Activated T-helper 2 cell treated with anti-CD3 and anti-CD28 coated beads, Interferon-gamma antibody, Interleukin-2, Interleukin-4, amounts not matched to agents 10 μg/mL and 5 μg/mL and 100 μg/mL, durations not matched to agents 14 hours and 24 hours and 36 hours (primary cell): ENCODE measurements around the gene CD33. TPM values are rescaled to one million over a fixed set of nuclear protein-coding genes. Genes with fewer than 3 reads are reported as not detected.

ENCODE experiments used
- DNase-seq: peaks from one replicate; pipeline ENCODE4 v3.0.0; 2021; ENCODE audit warnings: low spot score
- H3K27ac Mint-ChIP-seq: one replicate; pipeline ENCODE4 v1.8.0; 2021; ENCODE audit warnings: mixed read lengths
- H3K27me3 Mint-ChIP-seq: one replicate; pipeline ENCODE4 v1.8.0; 2021; ENCODE audit warnings: low read depth, mixed read lengths
- H3K36me3 Mint-ChIP-seq: one replicate; pipeline ENCODE4 v1.8.0; 2021; ENCODE audit warnings: low read depth, mixed read lengths
- H3K4me1 Mint-ChIP-seq: one replicate; pipeline ENCODE4 v1.8.0; 2021; ENCODE audit warnings: low read depth, mixed read lengths
- H3K4me3 Mint-ChIP-seq: one replicate; pipeline ENCODE4 v1.8.0; 2021; ENCODE audit warnings: low read depth, mild to moderate bottlenecking, moderate library complexity, mixed read lengths
- H3K9me3 Mint-ChIP-seq: one replicate; pipeline ENCODE4 v1.8.0; 2021; ENCODE audit warnings: mixed read lengths
- intact Hi-C: fragments of 100-400 bp; cut with micrococcal nuclease; formaldehyde crosslinking; loops from one replicate; pipeline ENCODE4 v1.15.1; 2023
- total RNA-seq: library from RNA; stranded (reverse); gene quantifications from 2 replicates; pipeline ENCODE4 v1.2.3, GENCODE V29; 2022

The CD33 gene
- total RNA-seq, 1 donor from 2014 or later: 14.3 TPM

- H3K36me3 Mint-ChIP-seq: no peaks in the 10 kb centered on the region
- no peaks in the 10 kb centered on the region for H3K9me3 Mint-ChIP-seq
- no peak overlapping the region for H3K4me3 Mint-ChIP-seq
- H3K27ac Mint-ChIP-seq: no peak overlapping the region
- intact Hi-C loops: loop anchor here (1.0 kb wide), 3 partner anchors 7 to 36 kb away; no protein-coding TSS in a partner anchor
- H3K4me1 Mint-ChIP-seq: peaks cover 35% of the 10 kb centered on the region
- peaks cover 43% of the 10 kb centered on the region for H3K27me3 Mint-ChIP-seq
- no peak for DNase-seq
Observed at GRCh38 chr19:51219971-51220370, 4.9 kb upstream of the CD33 start.

DNA sequence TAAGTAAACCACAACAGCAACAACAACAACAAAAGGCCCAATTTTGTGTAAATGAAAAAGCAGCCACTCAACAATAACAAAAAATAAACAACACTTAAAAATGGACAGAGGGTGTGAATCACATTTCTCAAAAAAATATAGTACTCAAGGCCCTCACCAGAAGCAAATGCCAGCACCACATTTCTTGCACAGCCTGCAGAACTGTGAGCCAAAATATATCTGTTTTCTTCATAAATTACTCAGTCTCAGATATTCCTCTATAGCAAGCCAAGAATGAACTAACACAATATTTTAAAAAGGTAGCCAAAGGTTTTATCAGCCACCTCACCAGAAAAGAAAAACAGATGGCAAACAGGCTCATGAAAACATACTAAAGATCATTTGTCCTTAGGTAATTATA, 3.9 kb upstream of the CD33 start:
- peaks cover 43% of the 10 kb centered on the region for H3K27me3 Mint-ChIP-seq
- no peak overlapping the region for H3K27ac Mint-ChIP-seq
- peaks cover 45% of the 10 kb centered on the region for H3K4me1 Mint-ChIP-seq
- no peaks in the 10 kb centered on the region for H3K36me3 Mint-ChIP-seq
- intact Hi-C loops: no loop called here
- DNase-seq: no peak
- no peak overlapping the region for H3K4me3 Mint-ChIP-seq
- H3K9me3 Mint-ChIP-seq: no peaks in the 10 kb centered on the region

DNA sequence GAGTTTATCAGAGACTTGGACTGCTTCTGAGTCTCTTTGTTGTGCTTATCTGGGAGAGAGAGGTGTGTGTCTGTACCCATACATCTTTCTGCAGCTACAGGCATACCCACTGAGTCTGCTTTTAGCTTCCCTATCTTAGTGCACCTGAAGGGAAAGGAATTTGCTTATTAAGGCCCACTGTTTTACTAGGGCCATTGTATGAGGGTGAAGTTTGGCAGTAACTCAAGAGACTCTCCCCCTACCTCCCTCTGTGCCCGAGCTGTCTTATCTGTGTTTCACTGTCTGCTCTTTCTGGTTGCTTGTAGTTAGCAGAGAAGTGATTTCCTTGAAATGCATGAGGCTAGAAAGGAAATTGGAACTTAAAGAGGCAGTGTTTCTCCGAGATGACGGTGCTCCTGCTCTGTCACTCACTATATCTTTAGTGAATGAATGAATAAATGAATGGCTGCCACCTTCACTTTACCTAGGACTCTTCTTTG, 678 bp upstream of the CD33 start:
- intact Hi-C loops: no loop called here
- Mint-ChIP-seq H3K4me1 (peaks cover 65% of the 10 kb centered on the region), H3K4me3 (peak overlapping the region; percentile 76), H3K9me3 (no peaks in the 10 kb centered on the region), H3K27ac (peak overlapping the region; percentile 58), H3K36me3 (peaks cover 13% of the 10 kb centered on the region), H3K27me3 (peaks cover 34% of the 10 kb centered on the region)
- no peak for DNase-seq

DNA sequence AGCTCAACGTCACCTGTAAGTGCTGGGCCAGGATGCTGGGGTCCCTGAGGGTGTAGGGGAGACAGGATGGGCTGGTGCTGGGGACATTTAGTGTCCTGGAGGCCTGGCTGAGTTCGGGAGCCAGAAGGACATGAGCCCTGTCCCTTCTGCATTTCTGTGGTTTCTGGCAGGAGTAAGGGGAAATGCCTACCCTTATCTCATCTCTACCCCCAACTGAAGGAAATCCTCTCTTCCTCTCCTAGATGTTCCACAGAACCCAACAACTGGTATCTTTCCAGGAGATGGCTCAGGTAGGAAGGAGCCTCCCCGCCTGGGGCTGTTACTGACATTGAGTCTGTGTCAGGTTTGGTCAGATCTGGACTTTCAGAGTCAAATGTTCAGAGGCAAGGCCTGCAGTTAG, 1.2 kb downstream of the CD33 start:
- intact Hi-C loops: loop anchor here (2.0 kb wide), 1 partner anchor 19 kb away; no protein-coding TSS in a partner anchor
- Mint-ChIP-seq H3K27ac (peak overlapping the region; percentile 51), H3K4me1 (peaks cover 54% of the 10 kb centered on the region)

DNA sequence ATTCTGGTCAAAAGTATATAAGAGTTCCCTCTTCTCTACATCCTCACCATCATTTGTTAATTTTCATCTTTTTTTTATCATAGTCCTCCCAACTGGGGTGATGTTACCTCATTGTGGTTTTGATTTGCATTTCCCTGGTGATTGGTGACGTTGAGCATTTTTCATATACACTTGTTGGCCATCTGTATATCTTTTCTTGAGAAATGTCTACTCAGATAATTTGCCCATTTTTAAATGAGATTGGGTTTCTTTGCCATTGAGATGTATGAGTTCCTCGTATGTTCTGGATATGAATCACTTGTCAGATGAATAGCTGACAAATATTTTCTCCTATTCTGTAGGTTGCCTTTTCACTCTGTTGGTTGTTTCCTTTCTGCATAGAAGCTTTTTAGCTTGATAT, 2.4 kb downstream of the CD33 start:
- Mint-ChIP-seq H3K27ac (peak overlapping the region; percentile 50), H3K9me3 (no peaks in the 10 kb centered on the region), H3K4me1 (peaks cover 54% of the 10 kb centered on the region), H3K27me3 (peaks cover 43% of the 10 kb centered on the region), H3K4me3 (peak overlapping the region; percentile 61), H3K36me3 (peaks cover 31% of the 10 kb centered on the region)
- intact Hi-C loops: loop anchor here (1.0 to 2.0 kb wide), 3 partner anchors 8 to 29 kb away; no protein-coding TSS in a partner anchor
- no peak for DNase-seq

More for the DNA sequence above, 1.2 kb downstream of the CD33 start:
- no peaks in the 10 kb centered on the region for H3K9me3 Mint-ChIP-seq
- peak overlapping the region; percentile 76 for H3K4me3 Mint-ChIP-seq
- peaks cover 40% of the 10 kb centered on the region for H3K27me3 Mint-ChIP-seq
- no peak for DNase-seq
- H3K36me3 Mint-ChIP-seq: peaks cover 23% of the 10 kb centered on the region

DNA sequence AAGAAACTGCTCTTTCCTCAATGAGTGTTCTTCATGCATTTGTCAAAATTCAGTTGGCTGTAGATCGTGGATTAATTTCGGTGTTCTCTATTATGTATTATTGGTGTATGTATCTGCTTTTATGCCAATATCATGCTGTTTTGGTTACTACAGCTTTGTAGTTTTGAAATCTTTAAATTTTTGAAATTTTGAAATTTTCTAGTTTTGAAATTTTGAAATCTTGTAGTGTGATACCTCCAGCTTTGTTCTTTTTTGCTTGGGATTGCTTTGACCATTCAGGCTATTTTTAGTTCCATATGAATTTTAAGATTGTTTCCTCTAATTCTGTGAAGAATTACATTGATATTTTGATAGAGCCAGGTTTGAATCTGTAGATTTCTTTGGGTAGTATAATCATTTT, 3.1 kb downstream of the CD33 start:
- peak overlapping the region; percentile 61 for H3K4me3 Mint-ChIP-seq
- H3K4me1 Mint-ChIP-seq: peaks cover 54% of the 10 kb centered on the region
- peaks cover 4% of the 10 kb centered on the region for H3K9me3 Mint-ChIP-seq
- intact Hi-C loops: loop anchor here (1.0 to 2.0 kb wide), 3 partner anchors 9 to 28 kb away; no protein-coding TSS in a partner anchor
- peaks cover 36% of the 10 kb centered on the region for H3K36me3 Mint-ChIP-seq
- peaks cover 44% of the 10 kb centered on the region for H3K27me3 Mint-ChIP-seq
- no peak for DNase-seq
- H3K27ac Mint-ChIP-seq: peak overlapping the region; percentile 50

DNA sequence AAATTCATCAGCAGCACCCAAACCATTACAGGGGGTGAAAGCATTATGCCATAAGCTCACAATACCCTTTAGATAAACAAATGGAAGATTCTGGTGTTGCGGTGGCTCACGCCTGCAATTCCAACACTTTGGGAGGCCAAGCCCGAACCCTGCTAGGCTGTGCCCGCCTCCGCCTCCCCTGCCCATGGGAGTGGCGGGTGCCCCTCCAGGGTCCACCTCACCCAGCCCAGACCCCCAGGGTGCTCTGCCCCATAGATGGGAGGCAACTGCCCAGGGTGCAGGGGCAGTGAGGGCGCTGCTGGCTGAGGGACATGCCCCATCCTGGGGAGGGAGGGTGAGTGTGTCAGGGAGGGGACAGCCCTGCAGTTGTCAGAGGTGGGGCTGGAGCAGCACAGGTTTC, 16.0 kb downstream of the CD33 start:
- peaks cover 11% of the 10 kb centered on the region for H3K27me3 Mint-ChIP-seq
- no peaks in the 10 kb centered on the region for H3K9me3 Mint-ChIP-seq
- H3K4me3 Mint-ChIP-seq: no peak overlapping the region
- peaks cover 13% of the 10 kb centered on the region for H3K4me1 Mint-ChIP-seq
- DNase-seq: no peak
- peaks cover 17% of the 10 kb centered on the region for H3K36me3 Mint-ChIP-seq
- intact Hi-C loops: no loop called here
- no peak overlapping the region for H3K27ac Mint-ChIP-seq

GRCh38 chr19:51242881-51243630, 18.2 kb downstream of the CD33 start:
- Mint-ChIP-seq H3K4me3 (no peak overlapping the region), H3K9me3 (no peaks in the 10 kb centered on the region), H3K27me3 (peaks cover 11% of the 10 kb centered on the region), H3K27ac (no peak overlapping the region), H3K4me1 (peaks cover 27% of the 10 kb centered on the region), H3K36me3 (peaks cover 17% of the 10 kb centered on the region)
- DNase-seq: no peak
- intact Hi-C loops: no loop called here

DNA sequence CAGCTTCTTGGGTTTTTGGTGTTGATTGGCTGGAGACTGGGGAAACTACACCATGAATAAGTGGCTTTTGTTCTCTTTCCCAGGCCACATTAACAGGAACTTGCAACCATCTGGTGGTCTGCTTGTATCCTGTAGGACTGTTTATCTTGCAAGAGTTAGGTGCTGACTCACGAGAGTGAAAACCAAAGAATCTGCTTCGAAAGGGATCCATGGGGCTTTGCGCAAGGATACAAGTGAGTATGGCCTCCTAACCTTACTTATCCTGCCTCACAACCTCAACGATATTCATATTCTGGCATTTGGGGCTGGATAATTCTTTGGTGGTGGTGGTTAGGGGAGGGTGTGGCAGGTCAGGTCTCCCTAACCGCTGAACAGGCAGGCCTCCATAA, 21.3 kb downstream of the CD33 start:
- Mint-ChIP-seq H3K27me3 (peaks cover 1% of the 10 kb centered on the region), H3K27ac (no peak overlapping the region), H3K4me1 (peaks cover 44% of the 10 kb centered on the region), H3K36me3 (peaks cover 8% of the 10 kb centered on the region), H3K9me3 (peaks cover 4% of the 10 kb centered on the region), H3K4me3 (no peak overlapping the region)
- no peak for DNase-seq
- intact Hi-C loops: no loop called here

DNA sequence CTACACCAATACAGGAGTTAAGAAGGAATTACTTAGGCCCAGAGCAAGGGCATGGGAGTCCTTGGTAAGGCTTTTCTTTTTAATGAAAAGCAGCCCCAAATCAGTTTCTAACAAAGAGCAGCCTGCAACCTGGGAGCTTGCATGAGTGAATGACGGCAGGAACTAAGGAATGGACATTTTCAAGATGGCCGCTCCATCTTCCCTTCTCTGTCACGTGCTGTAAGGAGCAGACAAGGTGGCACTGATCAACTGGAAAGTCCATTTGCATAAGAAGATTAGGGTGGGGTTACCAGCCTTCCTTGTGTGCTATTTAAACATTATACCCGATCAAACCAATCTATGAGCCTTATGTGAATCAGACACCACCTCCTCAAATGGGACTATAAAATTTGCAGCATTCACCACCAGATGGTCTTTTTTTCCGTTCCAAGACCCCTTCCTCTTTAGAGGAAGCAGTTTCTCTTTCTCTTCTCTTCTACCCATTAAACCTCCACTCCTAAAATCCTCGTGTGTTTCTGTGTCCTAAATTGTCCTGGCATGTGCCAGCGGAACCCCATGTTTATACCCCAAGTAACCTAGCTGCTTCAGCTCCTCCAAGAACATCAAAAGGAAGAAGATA, 23.2 kb downstream of the CD33 start:
- H3K27me3 Mint-ChIP-seq: no peaks in the 10 kb centered on the region
- no peak for DNase-seq
- peaks cover 10% of the 10 kb centered on the region for H3K36me3 Mint-ChIP-seq
- peaks cover 4% of the 10 kb centered on the region for H3K9me3 Mint-ChIP-seq
- H3K27ac Mint-ChIP-seq: no peak overlapping the region
- peaks cover 52% of the 10 kb centered on the region for H3K4me1 Mint-ChIP-seq
- intact Hi-C loops: loop anchor here (1.0 kb wide), 1 partner anchor 29 kb away; no protein-coding TSS in a partner anchor
- H3K4me3 Mint-ChIP-seq: no peak overlapping the region

GRCh38 chr19:51250786-51251467, 26.0 kb downstream of the CD33 start, which contains the start of gene SIGLECL1:
TSS of gene SIGLECL1 (plus strand) at chr19:51251080. CDS start at chr19:51264073, 12,993 bp downstream.
- peaks cover 4% of the 10 kb centered on the region for H3K9me3 Mint-ChIP-seq
- peaks cover 7% of the 10 kb centered on the region for H3K36me3 Mint-ChIP-seq
- no peaks in the 10 kb centered on the region for H3K27me3 Mint-ChIP-seq
- peaks cover 64% of the 10 kb centered on the region for H3K4me1 Mint-ChIP-seq
- no peak within 1 kb of the TSS for H3K4me3 Mint-ChIP-seq
- DNase-seq: no peak
- H3K27ac Mint-ChIP-seq: peak within 1 kb of the TSS; percentile 8
- intact Hi-C loops: no loop called here

DNA sequence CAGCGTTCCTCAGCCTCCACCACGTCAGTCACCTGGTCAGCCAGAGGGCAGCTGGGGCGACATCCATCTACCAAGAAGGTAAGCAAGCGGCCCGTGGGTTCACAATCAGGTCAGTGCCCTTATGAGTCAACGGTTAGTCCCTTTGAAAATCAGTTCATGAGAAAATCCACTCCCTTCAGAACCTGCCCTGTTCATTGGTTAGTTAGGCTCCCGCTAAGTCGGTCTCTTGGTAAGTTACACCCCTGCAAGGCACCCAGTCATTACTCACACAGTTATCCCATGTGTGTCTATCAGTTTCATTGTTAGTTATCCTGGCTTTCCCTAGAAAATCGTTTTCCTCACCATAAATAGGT, 26.6 kb downstream of the CD33 start:
- no peak for DNase-seq
- H3K27me3 Mint-ChIP-seq: no peaks in the 10 kb centered on the region
- no peak overlapping the region for H3K4me3 Mint-ChIP-seq
- peaks cover 7% of the 10 kb centered on the region for H3K36me3 Mint-ChIP-seq
- peaks cover 64% of the 10 kb centered on the region for H3K4me1 Mint-ChIP-seq
- intact Hi-C loops: no loop called here
- peaks cover 4% of the 10 kb centered on the region for H3K9me3 Mint-ChIP-seq
- no peak overlapping the region for H3K27ac Mint-ChIP-seq
